GM19023 (cell line): Measurements from ENCODE around the gene DACT2.
"Not testable (repeated sequence)": the region's sequence is repeated elsewhere in the genome, so short reads cannot be mapped to it uniquely, and the experiment has no call there.

Experiments
- ATAC-seq: cut with Tn5 transposase; IDR thresholded peaks from one replicate; pipeline ENCODE4 v1.9.1; 2021; ENCODE audit warnings: mild to moderate bottlenecking, moderate library complexity; ENCODE audit not compliant: unreplicated experiment

DACT2 gene

DNA sequence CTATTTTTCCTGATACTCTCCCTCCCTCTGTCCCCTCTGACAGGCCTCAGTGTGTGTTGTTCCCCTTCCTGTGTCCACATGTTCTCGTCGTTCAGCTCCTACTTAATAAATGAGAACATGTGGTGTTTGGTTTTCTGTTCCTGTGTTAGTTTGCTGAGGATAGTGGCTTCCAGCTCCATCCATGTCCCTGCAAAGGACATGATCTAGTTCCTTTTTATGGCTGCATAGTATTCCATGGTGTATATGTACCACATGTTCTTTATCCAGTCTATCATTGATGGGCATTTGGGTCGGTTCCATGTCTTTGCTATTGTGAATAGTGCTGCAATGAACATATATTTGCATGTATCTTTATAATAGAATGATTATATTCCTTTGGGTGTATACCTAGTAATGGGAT is 51.8 kb downstream of the DACT2 start:
- not testable (repeated sequence) for ATAC-seq

DNA sequence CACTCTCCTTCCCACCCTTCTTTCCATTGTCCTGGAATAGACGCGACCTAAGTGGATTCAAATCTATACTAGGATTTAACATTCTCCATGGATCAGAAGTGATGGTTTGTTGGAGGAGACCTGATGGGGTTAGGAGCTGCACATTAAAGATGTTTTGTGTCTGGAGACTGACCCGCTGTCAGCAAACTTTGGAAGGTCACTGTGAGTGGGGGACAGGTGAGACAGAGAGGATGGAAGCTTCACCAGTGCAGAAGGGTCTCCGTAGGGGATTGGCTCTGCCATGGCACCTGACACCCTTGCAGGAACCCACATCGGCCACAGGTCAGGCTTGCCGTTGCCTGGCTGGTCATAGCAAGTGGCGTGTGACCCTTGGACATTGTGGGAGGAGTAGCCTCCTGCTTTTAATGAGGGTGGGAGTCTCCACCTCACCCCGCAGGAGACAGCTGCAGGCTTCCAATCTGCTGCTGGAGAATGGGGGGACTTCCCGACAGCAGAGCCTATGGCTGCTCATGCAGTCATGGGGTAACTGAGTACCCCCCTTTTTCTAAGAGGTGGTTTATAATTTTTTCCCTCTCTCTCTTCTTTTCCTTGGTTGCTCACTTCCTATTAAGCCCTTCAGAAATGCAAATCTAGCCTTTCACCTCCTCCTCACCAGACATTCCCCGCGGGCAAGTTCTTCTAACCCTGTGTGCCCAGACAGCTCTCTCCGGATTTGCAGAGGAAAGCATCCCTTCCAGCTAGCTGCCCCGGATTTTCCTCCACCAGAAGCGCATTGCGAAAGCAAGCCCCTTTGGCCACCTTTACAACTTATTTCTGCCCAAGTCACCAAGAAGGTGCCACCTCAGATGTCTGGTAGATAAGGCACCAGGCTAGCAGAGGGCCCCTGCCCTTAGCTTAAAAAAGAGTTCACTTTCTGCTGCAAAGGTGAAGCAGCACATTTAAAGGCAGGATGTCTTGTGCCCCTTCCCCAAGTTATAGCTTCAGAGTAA is 53.5 kb downstream of the DACT2 start:
- ATAC-seq = no peak

DNA sequence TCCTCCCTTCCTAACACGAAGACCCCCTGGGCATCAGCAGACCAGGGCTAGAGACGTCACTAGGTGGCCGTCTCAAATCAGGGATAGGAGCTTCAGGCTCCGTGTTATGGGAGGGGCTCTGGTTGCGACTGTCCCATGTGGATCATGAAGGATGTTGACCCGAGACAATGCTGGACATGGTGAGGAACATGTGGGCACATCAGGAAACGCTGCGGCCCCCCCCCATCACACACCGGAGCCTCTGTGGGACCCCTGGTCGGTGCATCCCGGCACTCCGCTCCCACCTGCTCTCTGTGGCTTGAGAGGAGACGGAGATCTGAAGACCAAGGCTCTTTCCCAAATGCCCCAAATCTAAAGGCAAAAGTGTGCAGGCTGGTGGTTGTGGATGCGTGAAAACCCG is 54.2 kb downstream of the DACT2 start:
- no peak for ATAC-seq

DNA sequence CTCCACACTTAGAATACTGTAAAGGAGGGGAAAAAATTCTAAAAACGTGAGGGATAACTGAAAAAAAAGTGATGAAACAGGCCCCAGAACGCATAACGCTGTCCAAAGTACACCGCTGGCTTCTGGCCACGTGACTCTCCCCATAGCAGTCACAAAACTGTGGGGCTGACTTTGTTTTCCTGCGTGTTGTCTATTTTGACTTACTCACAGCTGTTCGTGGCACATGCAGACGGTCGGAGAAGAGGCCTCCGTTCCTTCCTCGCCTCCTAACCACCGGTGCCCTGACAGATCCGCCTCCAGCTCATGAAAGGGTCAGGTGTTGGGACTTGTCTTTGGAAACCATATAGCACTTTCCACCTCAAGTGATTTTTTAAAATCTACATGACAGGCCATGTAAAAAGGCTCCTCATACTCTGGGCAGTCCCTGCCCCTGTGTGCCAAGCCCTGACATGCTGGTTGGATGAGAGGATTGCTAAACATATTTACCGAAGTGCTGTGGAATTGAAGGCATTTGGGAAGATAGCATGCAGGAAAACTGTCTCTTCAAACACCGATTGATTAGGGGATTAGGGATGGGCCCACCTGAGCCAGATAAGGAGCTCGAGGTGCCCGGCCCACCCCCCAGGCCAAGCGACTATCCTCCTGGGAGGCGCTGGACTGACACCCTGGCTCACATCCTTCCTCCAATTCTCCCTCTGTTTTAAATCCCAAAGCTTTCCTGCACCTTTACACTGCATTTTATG is 54.8 kb downstream of the DACT2 start:
- ATAC-seq = no peak

DNA sequence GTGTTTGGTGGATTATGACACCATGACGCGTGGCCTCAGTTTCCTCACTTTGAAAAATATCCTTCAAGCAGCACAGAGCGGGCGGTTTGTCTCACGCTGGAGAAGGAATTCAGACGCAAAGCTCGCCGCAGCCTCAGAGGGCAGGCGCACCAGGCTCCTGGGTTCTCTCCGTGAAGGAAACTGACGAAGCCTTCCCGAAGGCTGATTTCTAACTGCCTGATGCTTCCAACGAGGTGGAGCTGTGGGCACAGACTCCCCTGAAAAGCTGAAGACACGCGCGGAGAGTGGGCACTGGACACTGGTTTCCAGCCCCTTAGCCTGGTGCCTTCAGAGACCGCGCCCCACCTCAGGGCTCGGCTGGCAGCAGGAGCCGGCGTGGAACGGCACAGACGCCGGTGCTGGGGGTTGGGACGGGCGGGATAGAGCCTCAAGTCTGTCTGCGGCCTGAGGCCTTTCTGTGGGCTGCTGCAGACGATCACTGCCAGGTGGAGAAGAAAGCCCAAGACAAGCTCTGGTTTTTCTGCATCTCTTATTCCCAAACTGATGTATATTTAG is 56.1 kb downstream of the DACT2 start:
- no peak for ATAC-seq

DNA sequence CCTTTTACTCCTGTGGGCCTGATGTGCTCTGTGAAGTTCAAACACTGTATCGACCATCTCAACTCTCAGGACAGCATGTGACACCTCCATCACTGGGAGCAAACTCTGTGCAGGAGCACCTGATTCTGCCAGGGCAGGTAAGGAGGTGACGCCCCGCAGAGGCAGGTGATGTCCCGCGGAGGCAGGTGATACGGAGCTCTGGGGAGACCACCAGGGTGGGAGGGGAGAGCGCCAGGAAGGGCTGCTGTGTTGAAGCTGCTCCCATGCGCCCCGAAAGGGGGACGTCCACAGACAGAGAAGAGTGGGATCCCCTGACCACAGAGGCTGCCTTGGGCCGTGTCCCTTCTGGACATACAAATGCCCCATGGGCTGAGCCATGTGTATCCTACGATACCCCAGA is 58.3 kb downstream of the DACT2 start:
- ATAC-seq = no peak

DNA sequence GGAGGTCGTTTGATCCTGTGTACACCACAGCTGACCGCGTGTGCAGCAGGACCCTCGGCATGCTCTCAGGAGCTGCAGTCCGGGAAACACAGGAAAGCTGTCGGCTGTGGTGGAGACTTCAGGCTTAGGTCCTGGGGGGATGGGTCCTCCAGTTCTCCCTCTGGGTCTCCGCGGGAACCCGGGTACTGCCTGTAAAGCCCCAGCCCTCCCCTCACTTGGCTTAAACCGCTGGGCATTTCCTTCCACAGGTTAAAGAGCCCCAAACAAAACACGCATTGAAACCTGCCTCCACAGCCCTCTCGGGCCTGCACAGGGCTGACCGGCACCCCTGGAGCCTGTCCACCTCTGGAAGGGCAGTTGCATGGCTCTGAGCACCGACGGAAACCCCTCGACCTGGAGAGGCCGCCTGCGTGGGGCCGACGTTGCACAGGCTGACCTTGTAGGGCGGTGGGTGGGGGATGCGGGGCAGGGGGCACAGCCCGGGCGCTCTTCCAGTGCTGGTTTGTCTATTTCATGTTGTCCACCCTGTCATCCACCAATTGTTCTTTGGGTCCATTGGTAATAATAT is 59.1 kb downstream of the DACT2 start:
- no peak for ATAC-seq

DNA sequence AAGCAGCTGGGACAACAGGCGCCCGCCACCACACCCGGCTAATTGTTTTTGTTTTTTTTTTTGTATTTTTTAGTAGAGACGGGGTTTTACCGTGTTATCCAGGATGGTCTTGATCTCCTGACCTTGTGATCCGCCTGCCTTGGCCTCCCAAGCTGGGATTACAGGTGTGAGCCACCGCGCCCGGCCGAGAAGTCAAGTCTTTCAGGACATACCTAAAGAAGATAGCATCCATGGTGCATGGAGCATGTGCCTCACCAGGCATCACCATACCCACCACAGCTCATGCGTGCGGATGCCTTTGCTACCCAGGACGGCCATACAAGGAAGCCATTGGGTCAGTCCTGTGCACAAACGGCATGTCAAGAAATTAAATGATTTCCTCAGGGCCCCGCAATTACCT is 60.8 kb downstream of the DACT2 start:
- ATAC-seq = no peak

DNA sequence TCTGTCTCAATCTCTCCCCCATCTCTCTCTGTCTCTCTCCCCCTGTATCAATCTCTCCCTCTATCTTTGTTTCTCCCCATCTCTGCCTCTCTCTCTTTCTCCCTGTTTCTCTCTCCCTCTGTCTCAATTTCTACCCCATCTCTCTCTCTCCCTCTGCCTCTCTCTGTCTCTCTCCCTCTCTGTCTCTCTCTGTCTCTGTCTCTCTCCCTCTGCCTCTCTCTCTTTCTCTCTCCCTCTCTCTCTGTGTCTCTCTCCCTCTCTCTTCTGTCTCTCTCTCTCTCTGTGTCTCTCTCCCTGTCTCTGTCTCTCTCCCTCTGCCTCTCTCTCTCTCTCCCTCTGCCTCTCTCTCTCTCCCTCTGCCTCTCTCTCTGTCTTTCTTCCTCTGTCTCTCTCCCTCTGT is 62.6 kb downstream of the DACT2 start:
- ATAC-seq = no peak
